ENCODE data around the gene LCP2. TPM values are rescaled to one million over a fixed set of nuclear protein-coding genes. Genes with fewer than 3 reads are reported as not detected.

LCP2 gene
- total RNA-seq, 1 donor from 2014 or later, result 0.09 TPM

DNA sequence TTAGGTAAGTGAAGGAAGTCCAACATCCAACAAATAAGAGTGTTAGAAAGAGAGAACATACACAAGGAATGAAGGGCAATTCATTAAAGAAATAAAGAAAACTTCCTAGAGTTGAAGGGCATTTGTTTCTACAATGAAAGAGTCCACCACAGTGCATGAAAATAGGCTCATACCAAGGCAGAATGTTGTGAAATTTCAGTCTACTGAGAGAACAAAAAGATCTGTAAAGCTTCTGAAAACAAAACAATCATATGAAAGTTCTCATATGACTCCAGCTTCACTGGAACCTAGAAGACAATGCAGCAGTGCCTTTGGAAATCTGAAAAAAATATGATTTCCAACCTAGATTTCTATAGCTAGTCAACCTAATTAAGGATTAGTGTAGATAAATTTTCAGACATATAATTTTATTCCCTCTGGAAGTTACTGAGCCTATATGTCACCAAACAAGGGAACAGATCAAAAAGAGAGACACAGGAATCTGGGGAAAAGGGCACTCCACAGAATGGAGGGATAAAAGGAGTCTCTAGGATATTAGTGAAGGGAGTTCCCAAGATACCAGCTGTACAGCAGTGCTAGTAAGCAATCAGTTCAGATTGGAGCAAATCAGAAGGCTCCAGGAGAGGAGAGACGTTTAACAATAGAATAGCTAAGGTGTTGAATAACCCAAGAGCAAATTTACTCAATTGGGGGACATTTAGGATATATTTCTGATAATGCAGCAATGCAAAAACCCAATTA lies 59.0 kb downstream of the LCP2 start:
- no peaks in the 10 kb centered on the region for H3K9me3 ChIP-seq (ENCODE audit: insufficient read depth, low read depth, low read length)
- Mint-ChIP-seq H3K27ac (ENCODE audit: unreplicated experiment) (no peak overlapping the region), H3K36me3 (ENCODE audit: low read depth, unreplicated experiment) (no peaks in the 10 kb centered on the region), H3K4me1 (ENCODE audit: low read depth, unreplicated experiment) (no peaks in the 10 kb centered on the region), H3K27me3 (ENCODE audit: low read depth, unreplicated experiment) (peaks cover 6% of the 10 kb centered on the region), H3K9me3 (ENCODE audit: unreplicated experiment) (no peaks in the 10 kb centered on the region), H3K4me3 (ENCODE audit: unreplicated experiment) (no peak overlapping the region)
- H3K27me3 ChIP-seq (ENCODE audit: insufficient read depth, low read length), result peaks cover 5% of the 10 kb centered on the region
- H4K20me1 ChIP-seq (ENCODE audit: insufficient read depth, low read length), result no peaks in the 10 kb centered on the region
- H3K79me2 ChIP-seq (ENCODE audit: insufficient read depth, low read length), result no peaks in the 10 kb centered on the region
- no peak overlapping the region for H2AFZ ChIP-seq (ENCODE audit: low read depth, low read length)
- DNase-seq (ENCODE audit: low read depth) (no peak), FAIRE-seq (no peak)
- no peaks in the 10 kb centered on the region for H3K36me3 ChIP-seq (ENCODE audit: insufficient read depth, low read length)
- H3K4me1 ChIP-seq (ENCODE audit: insufficient read depth, low read length), result no peaks in the 10 kb centered on the region
- TF ChIP-seq, protein P1, sequence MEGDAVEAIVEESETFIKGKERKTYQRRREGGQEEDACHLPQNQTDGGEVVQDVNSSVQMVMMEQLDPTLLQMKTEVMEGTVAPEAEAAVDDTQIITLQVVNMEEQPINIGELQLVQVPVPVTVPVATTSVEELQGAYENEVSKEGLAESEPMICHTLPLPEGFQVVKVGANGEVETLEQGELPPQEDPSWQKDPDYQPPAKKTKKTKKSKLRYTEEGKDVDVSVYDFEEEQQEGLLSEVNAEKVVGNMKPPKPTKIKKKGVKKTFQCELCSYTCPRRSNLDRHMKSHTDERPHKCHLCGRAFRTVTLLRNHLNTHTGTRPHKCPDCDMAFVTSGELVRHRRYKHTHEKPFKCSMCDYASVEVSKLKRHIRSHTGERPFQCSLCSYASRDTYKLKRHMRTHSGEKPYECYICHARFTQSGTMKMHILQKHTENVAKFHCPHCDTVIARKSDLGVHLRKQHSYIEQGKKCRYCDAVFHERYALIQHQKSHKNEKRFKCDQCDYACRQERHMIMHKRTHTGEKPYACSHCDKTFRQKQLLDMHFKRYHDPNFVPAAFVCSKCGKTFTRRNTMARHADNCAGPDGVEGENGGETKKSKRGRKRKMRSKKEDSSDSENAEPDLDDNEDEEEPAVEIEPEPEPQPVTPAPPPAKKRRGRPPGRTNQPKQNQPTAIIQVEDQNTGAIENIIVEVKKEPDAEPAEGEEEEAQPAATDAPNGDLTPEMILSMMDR (IDR thresholded peaks at IDR 0.05; ENCODE audit: insufficient read depth, low read depth, low read length), result no peak
- no peak for TF ChIP-seq EZH2 (IDR thresholded peaks at IDR 0.05; ENCODE audit: insufficient read depth, low read length)
- no peak overlapping the region for H3K4me3 ChIP-seq (ENCODE audit: insufficient read depth, low read depth, low read length)
- no peak overlapping the region for H3K9ac ChIP-seq (ENCODE audit: low read length)
- H3K27ac ChIP-seq (ENCODE audit: low read depth, low read length), result no peak overlapping the region
- H3K4me2 ChIP-seq (ENCODE audit: low read length), result no peak overlapping the region

DNA sequence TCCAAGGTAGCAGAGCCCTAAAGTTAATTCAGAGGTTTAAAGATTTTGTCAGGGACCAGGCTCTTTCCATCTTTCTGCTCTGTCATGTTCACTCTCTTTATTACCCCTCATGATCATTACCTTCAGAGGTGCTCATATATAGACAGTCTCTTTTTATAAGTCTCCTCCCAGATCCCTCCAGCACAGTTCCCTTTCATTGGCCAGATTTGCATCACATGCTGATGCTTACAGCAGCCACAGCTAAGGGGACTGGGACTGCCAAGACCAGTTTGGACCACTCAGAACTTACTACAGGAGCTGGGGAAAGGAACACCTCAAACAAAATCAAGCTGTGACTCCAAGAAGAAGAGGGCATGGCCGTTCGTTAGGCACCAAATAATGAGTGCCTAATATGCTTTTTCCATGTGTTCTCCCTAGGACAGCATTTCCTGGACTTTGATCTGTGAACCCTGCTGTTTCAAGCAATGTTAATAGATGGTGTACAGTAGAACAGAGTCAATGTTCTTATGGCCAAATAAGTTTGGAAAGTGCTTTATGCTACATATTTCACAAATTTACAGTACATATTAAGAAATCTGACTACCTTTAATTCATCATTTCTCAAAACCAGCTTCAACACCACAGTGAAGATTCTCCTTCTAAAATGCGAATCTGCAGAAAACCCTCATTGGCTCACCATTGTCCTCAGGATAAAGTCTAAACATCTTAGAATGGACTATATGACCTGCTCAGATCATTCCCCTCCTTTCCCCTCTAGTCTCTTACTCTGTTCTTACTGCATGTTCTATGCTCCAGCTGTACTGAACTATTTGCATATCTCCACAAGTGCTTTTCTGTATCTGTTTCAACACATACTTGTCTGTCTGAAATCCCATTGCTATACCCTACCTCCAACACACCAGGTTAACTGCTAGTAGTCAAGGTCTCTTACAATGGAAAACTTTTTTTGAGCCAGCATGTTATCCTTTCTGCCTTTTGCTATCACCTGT lies 61.4 kb downstream of the LCP2 start:
- H3K79me2 ChIP-seq (ENCODE audit: insufficient read depth, low read length), result no peaks in the 10 kb centered on the region
- Mint-ChIP-seq H3K4me3 (ENCODE audit: unreplicated experiment) (no peak overlapping the region), H3K36me3 (ENCODE audit: low read depth, unreplicated experiment) (no peaks in the 10 kb centered on the region), H3K4me1 (ENCODE audit: low read depth, unreplicated experiment) (no peaks in the 10 kb centered on the region), H3K9me3 (ENCODE audit: unreplicated experiment) (no peaks in the 10 kb centered on the region), H3K27me3 (ENCODE audit: low read depth, unreplicated experiment) (peaks cover 9% of the 10 kb centered on the region), H3K27ac (ENCODE audit: unreplicated experiment) (no peak overlapping the region)
- no peaks in the 10 kb centered on the region for H3K4me1 ChIP-seq (ENCODE audit: insufficient read depth, low read length)
- H3K27me3 ChIP-seq (ENCODE audit: insufficient read depth, low read length), result peaks cover 5% of the 10 kb centered on the region
- no peak overlapping the region for H3K4me3 ChIP-seq (ENCODE audit: insufficient read depth, low read depth, low read length)
- H3K27ac ChIP-seq (ENCODE audit: low read depth, low read length), result no peak overlapping the region
- FAIRE-seq (no peak), DNase-seq (ENCODE audit: low read depth) (no peak)
- no peaks in the 10 kb centered on the region for H3K9me3 ChIP-seq (ENCODE audit: insufficient read depth, low read depth, low read length)
- no peaks in the 10 kb centered on the region for H3K36me3 ChIP-seq (ENCODE audit: insufficient read depth, low read length)
- H3K9ac ChIP-seq (ENCODE audit: low read length), result no peak overlapping the region
- H2AFZ ChIP-seq (ENCODE audit: low read depth, low read length), result no peak overlapping the region
- H3K4me2 ChIP-seq (ENCODE audit: low read length), result no peak overlapping the region
- TF ChIP-seq, protein P1 (IDR thresholded peaks at IDR 0.05; ENCODE audit: insufficient read depth, low read depth, low read length), result no peak
- TF ChIP-seq EZH2 (IDR thresholded peaks at IDR 0.05; ENCODE audit: insufficient read depth, low read length), result no peak
- no peaks in the 10 kb centered on the region for H4K20me1 ChIP-seq (ENCODE audit: insufficient read depth, low read length)
